ENCODE results near the gene ANGPT4. TPM values are rescaled to one million over a fixed set of nuclear protein-coding genes. Genes with fewer than 3 reads are reported as not detected.

ANGPT4 gene
- total RNA-seq, 2 donors from 2014 or later = 0.11 TPM; not detected in 1

DNA sequence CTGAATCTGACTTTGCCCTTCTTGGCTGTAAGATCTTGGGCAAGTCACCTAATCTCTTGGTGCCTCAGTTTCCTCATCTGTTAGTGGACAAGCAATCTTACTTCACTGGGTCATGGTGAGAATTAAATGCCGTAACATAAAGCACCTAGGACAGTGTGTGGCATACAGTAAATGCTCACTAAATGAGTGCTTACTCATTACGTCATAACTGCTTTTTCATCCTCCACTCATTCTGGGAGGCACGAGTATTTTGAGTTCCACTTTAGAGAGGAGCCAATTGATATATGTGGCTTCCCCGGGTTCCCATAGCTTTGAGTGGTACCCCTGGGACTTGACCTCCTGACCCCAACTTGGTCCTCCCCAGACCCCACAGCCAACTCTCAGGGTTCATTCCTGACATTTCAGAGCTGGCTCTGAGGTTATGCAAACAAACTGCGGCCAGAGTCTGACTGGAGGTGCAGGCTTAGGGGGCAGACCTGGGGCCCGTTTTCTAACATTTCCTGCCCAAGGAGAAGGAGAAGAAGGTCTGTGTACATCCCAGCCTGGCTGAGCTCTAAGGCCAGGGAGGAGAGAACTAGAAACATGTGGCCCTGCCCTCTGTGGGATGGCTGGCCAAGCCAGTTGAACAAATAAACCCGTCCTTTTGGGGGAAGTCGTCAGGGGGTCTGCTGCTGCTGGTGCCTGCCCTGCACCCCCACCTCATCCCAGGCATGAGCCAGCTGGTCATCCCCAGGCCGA is 5.8 kb downstream of the ANGPT4 start:
- TF ChIP-seq, protein P1, sequence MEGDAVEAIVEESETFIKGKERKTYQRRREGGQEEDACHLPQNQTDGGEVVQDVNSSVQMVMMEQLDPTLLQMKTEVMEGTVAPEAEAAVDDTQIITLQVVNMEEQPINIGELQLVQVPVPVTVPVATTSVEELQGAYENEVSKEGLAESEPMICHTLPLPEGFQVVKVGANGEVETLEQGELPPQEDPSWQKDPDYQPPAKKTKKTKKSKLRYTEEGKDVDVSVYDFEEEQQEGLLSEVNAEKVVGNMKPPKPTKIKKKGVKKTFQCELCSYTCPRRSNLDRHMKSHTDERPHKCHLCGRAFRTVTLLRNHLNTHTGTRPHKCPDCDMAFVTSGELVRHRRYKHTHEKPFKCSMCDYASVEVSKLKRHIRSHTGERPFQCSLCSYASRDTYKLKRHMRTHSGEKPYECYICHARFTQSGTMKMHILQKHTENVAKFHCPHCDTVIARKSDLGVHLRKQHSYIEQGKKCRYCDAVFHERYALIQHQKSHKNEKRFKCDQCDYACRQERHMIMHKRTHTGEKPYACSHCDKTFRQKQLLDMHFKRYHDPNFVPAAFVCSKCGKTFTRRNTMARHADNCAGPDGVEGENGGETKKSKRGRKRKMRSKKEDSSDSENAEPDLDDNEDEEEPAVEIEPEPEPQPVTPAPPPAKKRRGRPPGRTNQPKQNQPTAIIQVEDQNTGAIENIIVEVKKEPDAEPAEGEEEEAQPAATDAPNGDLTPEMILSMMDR (IDR thresholded peaks at IDR 0.05) = no peak
- H3K9me3 ChIP-seq = no peaks in the 10 kb centered on the region
- H3K4me3 ChIP-seq = no peak overlapping the region
- H3K27ac ChIP-seq = peak overlapping the region; percentile 39 to 53
- DNase-seq (ENCODE audit: low spot score) = peak; percentile 64
- no peaks in the 10 kb centered on the region for H3K36me3 ChIP-seq
- H3K27me3 ChIP-seq = no peaks in the 10 kb centered on the region
- peaks cover 0 to 12% of the 10 kb centered on the region in 2 donors for H3K4me1 ChIP-seq

DNA sequence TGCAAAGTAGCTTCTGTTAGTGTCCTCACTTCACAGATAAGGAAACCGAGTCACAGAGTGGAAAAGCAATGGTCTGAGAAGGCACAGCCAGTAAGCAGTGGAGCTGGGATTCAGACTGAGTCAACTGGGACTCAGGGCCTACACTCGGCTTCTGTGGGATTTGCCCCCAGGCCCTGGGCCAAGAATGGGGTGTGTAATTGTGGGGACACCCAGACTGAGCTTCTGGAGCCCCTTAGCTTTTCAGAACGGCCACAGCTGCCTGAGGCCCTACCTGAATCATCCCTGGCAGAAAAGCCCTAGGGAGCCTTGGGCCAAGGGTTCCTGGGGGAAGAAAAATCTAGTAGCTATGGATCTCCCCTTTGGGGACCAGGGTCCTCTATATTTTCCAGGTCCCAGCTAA is 6.5 kb downstream of the ANGPT4 start:
- Histone ChIP-seq H3K27me3 (no peaks in the 10 kb centered on the region), H3K27ac (no peak overlapping the region), H3K4me1 (peaks cover 0 to 12% of the 10 kb centered on the region in 2 donors), H3K9me3 (no peaks in the 10 kb centered on the region), H3K36me3 (no peaks in the 10 kb centered on the region), H3K4me3 (no peak overlapping the region)
- no peak for DNase-seq (ENCODE audit: low spot score)
- TF ChIP-seq, protein P1 (IDR thresholded peaks at IDR 0.05) = no peak

DNA sequence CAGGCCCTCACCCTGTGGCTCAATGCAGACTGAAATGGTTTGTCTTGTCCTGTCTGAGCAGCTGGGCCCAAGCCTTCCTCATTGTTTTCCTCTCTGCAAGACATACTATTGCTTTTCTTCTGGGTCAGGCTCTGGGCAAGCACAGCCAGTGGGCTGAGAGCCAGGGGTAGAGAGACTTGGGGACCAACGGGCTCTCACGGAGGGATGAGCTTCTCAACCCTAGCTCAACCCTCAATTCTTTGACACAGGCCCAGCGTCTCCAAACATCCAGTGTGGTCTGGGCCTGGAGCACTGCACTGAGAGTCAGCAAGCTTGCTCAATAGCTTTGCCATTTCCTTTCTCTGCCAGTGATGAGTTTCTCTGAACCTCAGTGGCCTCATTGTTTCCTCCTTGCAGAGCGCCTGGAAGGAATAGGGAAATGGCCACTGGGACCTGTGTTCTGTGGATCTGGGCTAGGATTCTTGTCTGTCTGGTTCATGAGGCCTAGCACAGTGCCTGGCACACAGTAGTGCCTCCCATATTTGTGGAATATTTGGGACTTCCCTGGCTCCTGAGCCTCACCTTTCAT is 9.3 kb downstream of the ANGPT4 start:
- no peak for DNase-seq (ENCODE audit: low spot score)
- TF ChIP-seq, protein P1 (IDR thresholded peaks at IDR 0.05) = no peak
- H3K27me3 ChIP-seq = no peaks in the 10 kb centered on the region
- H3K9me3 ChIP-seq = no peaks in the 10 kb centered on the region
- H3K4me1 ChIP-seq = peaks cover 0 to 12% of the 10 kb centered on the region in 2 donors
- no peak overlapping the region for H3K27ac ChIP-seq
- H3K36me3 ChIP-seq = no peaks in the 10 kb centered on the region
- H3K4me3 ChIP-seq = no peak overlapping the region

DNA sequence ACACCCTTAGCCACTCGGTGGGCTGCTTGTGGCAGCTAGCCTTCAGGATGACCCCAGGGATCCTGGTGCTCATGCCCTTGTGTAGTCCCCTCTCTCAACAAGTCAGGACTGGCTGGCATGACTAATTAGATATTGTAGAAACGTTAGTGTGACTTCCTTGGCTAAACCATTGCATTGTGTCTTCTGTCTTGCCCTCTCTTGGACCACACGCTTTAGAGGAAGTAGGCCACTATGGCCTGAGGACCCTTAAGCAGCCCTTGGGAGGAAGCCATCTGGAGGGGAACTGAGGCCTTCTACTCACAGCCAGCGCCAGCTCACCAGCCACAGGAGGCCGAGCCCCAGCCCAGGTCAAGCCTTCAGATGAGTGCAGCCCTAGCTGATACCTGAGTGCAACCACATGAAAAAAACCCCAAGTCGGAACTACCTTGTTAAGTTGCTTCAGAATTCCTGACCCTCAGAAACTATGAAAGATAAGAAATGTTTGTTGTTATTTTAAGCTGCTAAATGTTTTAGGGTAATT is 10.1 kb downstream of the ANGPT4 start:
- Histone ChIP-seq H3K27me3 (no peaks in the 10 kb centered on the region), H3K4me1 (peaks cover 0 to 9% of the 10 kb centered on the region in 2 donors), H3K36me3 (no peaks in the 10 kb centered on the region), H3K9me3 (no peaks in the 10 kb centered on the region), H3K27ac (no peak overlapping the region), H3K4me3 (no peak overlapping the region)
- no peak for DNase-seq (ENCODE audit: low spot score)
- TF ChIP-seq, protein P1 (IDR thresholded peaks at IDR 0.05) = no peak

DNA sequence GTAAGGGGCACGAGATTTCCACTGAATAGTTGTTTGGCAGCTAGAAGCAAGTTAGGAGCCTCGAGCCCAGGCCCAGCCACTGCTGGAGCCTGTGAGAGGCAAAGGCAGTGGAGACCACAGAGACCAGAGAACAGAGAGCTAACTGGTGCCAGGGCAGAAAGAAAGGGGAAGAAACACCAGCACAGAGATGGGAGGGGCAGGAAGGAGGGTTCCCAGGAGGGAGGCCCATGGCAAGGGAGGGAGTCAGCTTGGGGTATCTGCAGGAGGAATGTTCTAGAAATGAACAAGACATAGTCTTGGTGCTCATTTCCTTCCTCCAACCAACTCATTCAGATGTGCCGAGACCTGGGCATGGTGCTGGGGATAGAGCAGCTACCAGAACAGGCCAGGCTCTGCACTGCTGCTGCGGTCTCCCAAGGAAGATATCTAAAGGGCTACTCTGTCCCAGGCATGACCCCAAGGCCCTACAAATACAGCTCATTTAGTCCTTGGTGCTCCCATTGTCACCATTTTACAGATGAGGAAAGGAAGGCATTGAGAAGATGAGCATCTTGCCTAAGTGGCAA is 10.7 kb downstream of the ANGPT4 start:
- Histone ChIP-seq H3K36me3 (no peaks in the 10 kb centered on the region), H3K4me3 (no peak overlapping the region), H3K9me3 (no peaks in the 10 kb centered on the region), H3K27me3 (no peaks in the 10 kb centered on the region), H3K4me1 (peaks cover 0 to 3% of the 10 kb centered on the region in 2 donors), H3K27ac (no peak overlapping the region)
- DNase-seq (ENCODE audit: low spot score) = no peak
- TF ChIP-seq, protein P1 (IDR thresholded peaks at IDR 0.05) = no peak
